ENCODE measurements around the gene ANO4.

DNA sequence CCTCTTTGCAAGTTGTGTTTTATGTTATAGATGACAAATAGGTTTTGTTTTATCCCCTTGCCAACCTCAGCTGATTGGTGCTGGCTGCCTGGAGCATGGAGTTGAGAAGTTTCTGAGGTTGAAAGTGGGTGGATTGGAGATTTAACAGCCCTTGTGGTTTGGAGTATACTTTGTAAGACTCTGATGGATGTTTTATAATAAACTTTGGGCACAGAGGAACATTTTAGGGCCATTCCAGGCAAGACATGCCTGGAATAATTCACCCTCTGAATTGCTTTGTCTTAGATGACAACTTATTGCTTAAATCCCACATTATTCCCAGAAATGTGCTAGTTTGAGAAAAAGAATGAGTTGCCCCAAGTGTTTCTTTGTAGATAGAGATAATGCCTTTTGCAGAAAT is 256.6 kb downstream of the ANO4 start:
- TF ChIP-seq, protein P1, sequence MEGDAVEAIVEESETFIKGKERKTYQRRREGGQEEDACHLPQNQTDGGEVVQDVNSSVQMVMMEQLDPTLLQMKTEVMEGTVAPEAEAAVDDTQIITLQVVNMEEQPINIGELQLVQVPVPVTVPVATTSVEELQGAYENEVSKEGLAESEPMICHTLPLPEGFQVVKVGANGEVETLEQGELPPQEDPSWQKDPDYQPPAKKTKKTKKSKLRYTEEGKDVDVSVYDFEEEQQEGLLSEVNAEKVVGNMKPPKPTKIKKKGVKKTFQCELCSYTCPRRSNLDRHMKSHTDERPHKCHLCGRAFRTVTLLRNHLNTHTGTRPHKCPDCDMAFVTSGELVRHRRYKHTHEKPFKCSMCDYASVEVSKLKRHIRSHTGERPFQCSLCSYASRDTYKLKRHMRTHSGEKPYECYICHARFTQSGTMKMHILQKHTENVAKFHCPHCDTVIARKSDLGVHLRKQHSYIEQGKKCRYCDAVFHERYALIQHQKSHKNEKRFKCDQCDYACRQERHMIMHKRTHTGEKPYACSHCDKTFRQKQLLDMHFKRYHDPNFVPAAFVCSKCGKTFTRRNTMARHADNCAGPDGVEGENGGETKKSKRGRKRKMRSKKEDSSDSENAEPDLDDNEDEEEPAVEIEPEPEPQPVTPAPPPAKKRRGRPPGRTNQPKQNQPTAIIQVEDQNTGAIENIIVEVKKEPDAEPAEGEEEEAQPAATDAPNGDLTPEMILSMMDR (IDR thresholded peaks at IDR 0.05): no peak
- no peak for TF ChIP-seq ZFX (IDR thresholded peaks at IDR 0.05; ENCODE audit: borderline replicate concordance)
